Measurements from ENCODE around the gene MAPRE3. TPM values are rescaled to one million over a fixed set of nuclear protein-coding genes. Genes with fewer than 3 reads are reported as not detected.
A peak's percentile ranks its signal among the peaks of the same experiment; 100 is the strongest.

Gene MAPRE3
- total and polyA plus RNA-seq, 9 of the 15 experiments (the other 6 are each of a cell fraction or from before 2014, with no cell fraction given): 0.70 to 43.2 (median 12.6) TPM

GRCh38 chr2:26970928-26971627 is 641 bp downstream of the MAPRE3 start (continued):
- TF ChIP-seq TEAD4 (IDR thresholded peaks at IDR 0.05; ENCODE audit: low read length) (0 out of 2 replicates have a peak, but pooled peaks have one; percentile 14), TEAD4 (CRISPR knock-in tag; IDR thresholded peaks at IDR 0.05; ENCODE audit: borderline replicate concordance) (no peak), TOE1 (IDR thresholded peaks at IDR 0.05; ENCODE audit: borderline replicate concordance) (0 out of 2 replicates have a peak, but pooled peaks have one; percentile 43), TOE1 (CRISPR knock-in tag; IDR thresholded peaks at IDR 0.05; ENCODE audit: borderline replicate concordance, low read depth) (no peak), GABPA (tag; conservative IDR thresholded peaks at IDR 0.05; ENCODE audit: low read depth) (peak; percentile 59), VEZF1 (CRISPR knock-in tag; IDR thresholded peaks at IDR 0.05) (peak; percentile 63), PHF8 (IDR thresholded peaks at IDR 0.05; ENCODE audit: borderline replicate concordance, low read length) (peak; percentile 42; the same call in 1 of the 2 replicates), NR4A1 (CRISPR knock-in tag; IDR thresholded peaks at IDR 0.05) (no peak), NR4A1 (tag; IDR thresholded peaks at IDR 0.05) (no peak), NFRKB (IDR thresholded peaks at IDR 0.05; ENCODE audit: low read depth) (peak; percentile 73; the same call in 1 of the 2 replicates), L3MBTL2 (IDR thresholded peaks at IDR 0.05) (no peak; the same call in 1 of the 2 replicates), ZNF175 (CRISPR knock-in tag; IDR thresholded peaks at IDR 0.05; ENCODE audit: low read depth) (peak; percentile 51; the same call in 1 of the 2 replicates), GABPB1 (CRISPR knock-in tag; IDR thresholded peaks at IDR 0.05) (peak; percentile 15; the same call in 1 of the 2 replicates), MAZ (CRISPR knock-in tag; conservative IDR thresholded peaks at IDR 0.05 in 1 of 2, IDR thresholded peaks at IDR 0.05 in 1 of 2) (peak in 1 of 2 experiments; percentile 12; a peak in 1 of 4 replicates), HDAC1 (IDR thresholded peaks at IDR 0.05) (peak in 1 of 2 experiments; percentile 55; a peak in 1 of 4 replicates), CXXC5 (CRISPR knock-in tag; IDR thresholded peaks at IDR 0.05) (peak; percentile 41), TBP (optimal IDR thresholded peaks at IDR 0.05; ENCODE audit: low read depth, low read length) (no peak)
- TF ChIP-seq, protein P1, sequence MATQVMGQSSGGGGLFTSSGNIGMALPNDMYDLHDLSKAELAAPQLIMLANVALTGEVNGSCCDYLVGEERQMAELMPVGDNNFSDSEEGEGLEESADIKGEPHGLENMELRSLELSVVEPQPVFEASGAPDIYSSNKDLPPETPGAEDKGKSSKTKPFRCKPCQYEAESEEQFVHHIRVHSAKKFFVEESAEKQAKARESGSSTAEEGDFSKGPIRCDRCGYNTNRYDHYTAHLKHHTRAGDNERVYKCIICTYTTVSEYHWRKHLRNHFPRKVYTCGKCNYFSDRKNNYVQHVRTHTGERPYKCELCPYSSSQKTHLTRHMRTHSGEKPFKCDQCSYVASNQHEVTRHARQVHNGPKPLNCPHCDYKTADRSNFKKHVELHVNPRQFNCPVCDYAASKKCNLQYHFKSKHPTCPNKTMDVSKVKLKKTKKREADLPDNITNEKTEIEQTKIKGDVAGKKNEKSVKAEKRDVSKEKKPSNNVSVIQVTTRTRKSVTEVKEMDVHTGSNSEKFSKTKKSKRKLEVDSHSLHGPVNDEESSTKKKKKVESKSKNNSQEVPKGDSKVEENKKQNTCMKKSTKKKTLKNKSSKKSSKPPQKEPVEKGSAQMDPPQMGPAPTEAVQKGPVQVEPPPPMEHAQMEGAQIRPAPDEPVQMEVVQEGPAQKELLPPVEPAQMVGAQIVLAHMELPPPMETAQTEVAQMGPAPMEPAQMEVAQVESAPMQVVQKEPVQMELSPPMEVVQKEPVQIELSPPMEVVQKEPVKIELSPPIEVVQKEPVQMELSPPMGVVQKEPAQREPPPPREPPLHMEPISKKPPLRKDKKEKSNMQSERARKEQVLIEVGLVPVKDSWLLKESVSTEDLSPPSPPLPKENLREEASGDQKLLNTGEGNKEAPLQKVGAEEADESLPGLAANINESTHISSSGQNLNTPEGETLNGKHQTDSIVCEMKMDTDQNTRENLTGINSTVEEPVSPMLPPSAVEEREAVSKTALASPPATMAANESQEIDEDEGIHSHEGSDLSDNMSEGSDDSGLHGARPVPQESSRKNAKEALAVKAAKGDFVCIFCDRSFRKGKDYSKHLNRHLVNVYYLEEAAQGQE (IDR thresholded peaks at IDR 0.05; ENCODE audit: borderline replicate concordance): no peak
- TF ChIP-seq, protein P1 (CRISPR knock-in tag; IDR thresholded peaks at IDR 0.05; ENCODE audit: low read depth): no peak

All from K562 (cell line).